Uterus (tissue), 4 donors: ENCODE measurements around the gene CC2D1A. TPM values are rescaled to one million over a fixed set of nuclear protein-coding genes. Genes with fewer than 3 reads are reported as not detected.

ENCODE experiments used
- DNase-seq, 2 donors: peaks; one replicate each; pipeline ENCODE4 v3.0.0-alpha.2; 2019 to 2020
- H3K27ac ChIP-seq, 2 donors: fragments of 200-600 bp; sonication (generic); 1 replicate in 1 of 2; 2 replicates in 1 of 2; pipeline ENCODE4 v1.5.1; 2016 to 2018
- H3K27me3 ChIP-seq, 2 donors: fragments of 200-600 bp; sonication (generic); one replicate each; pipeline ENCODE4 v1.5.1; 2018 to 2019; ENCODE audit warnings: control low read depth in 1 of 2
- H3K36me3 ChIP-seq, 2 donors: fragments of 200-600 bp; sonication (generic); one replicate each; pipeline ENCODE4 v1.5.1; 2019; ENCODE audit warnings: control low read depth in 1 of 2
- H3K4me1 ChIP-seq, 2 donors: fragments of 200-600 bp; sonication (generic); one replicate each; pipeline ENCODE4 v1.5.1; 2018 to 2019; ENCODE audit warnings: control low read depth in 1 of 2
- H3K4me3 ChIP-seq, 2 donors: fragments of 200-600 bp; sonication (generic); 1 replicate in 1 of 2; 2 replicates in 1 of 2; pipeline ENCODE4 v1.5.1; 2018 to 2019; ENCODE audit warnings: mild to moderate bottlenecking in 1 of 2
- H3K9me3 ChIP-seq, 2 donors: fragments of 200-600 bp; sonication (generic); one replicate each; pipeline ENCODE4 v1.5.1; 2019; ENCODE audit warnings: control low read depth in 1 of 2
- POLR2A ChIP-seq, 2 donors: fragments of 450-650 bp; IDR thresholded peaks; one replicate each; pipeline ENCODE4 v1.6.1; 2016; ENCODE audit warnings: antibody characterized with exemption in 2 of 2, mild to moderate bottlenecking in 1 of 2, moderate library complexity in 1 of 2
- intact Hi-C: fragments of 100-400 bp; cut with DNase I; formaldehyde crosslinking; loops from one replicate; pipeline ENCODE4 v1.15.1; 2023; ENCODE audit warnings: low total_unique reads
- total RNA-seq, 4 donors: library from RNA; depleted of rRNA in 3 of 4; stranded (reverse); fragments of >200 nt in 3 of 4; gene quantifications; one replicate each; pipeline versions ENCODE4 v1.1.0 to v1.2.4, GENCODE V29; 2014 to 2023
- TF ChIP-seq, protein P1 (sequence below), 4 experiments: fragments of 200-600 bp in 2 of 4; fragments of 450-650 bp in 2 of 4; sonication (generic) in 2 of 4; IDR thresholded peaks; one replicate each; pipeline ENCODE4 v1.5.1; 2016 to 2019; ENCODE audit warnings: antibody characterized with exemption in 4 of 4, mild to moderate bottlenecking in 2 of 4, moderate library complexity in 1 of 4
- donor health status: DM: yes; HTN: yes; CAD: no.

The CC2D1A gene
- total RNA-seq, 4 donors from 2014 or later, result 3.2 to 44.4 (median 13.2) TPM

DNA sequence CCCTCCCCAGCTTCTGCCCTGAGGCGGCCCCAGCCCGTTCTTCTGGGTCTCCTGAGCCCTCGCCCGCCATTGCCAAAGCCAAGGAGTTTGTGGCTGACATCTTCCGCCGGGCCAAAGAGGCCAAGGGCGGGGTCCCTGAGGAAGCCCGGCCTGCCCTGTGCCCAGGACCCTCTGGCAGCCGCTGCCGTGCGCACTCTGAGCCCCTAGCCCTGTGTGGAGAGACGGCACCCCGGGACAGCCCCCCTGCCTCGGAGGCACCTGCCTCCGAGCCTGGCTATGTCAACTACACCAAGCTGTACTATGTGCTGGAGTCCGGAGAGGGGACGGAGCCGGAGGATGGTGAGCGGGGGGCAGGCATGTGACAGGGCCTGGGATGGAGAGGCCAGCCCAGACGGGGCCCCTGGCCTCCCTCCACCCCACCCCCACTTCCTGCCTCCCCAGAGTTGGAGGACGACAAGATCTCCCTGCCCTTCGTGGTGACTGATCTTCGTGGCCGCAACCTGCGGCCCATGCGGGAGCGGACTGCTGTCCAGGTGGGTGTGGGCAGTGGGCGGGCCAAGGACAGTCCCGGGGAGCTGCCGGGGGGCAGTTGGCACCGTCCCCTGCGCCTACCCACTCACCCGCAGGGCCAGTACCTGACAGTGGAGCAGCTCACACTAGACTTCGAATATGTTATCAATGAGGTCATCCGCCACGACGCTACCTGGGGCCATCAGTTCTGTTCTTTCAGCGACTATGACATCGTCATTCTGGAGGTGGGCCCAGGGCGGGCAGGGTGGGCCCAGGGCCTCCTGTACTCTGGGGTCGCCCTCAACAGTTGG lies 53.4 kb downstream of the CC2D1A start:
- intact Hi-C loops, result no loop called here
- Histone ChIP-seq H3K4me3 (no peak overlapping the region), H3K36me3 (no peaks in the 10 kb centered on the region), H3K27ac (no peak overlapping the region), H3K27me3 (no peaks in the 10 kb centered on the region), H3K4me1 (peaks cover 0 to 9% of the 10 kb centered on the region in 2 donors), H3K9me3 (no peaks in the 10 kb centered on the region)
- DNase-seq, result no peak
- TF ChIP-seq, protein P1, sequence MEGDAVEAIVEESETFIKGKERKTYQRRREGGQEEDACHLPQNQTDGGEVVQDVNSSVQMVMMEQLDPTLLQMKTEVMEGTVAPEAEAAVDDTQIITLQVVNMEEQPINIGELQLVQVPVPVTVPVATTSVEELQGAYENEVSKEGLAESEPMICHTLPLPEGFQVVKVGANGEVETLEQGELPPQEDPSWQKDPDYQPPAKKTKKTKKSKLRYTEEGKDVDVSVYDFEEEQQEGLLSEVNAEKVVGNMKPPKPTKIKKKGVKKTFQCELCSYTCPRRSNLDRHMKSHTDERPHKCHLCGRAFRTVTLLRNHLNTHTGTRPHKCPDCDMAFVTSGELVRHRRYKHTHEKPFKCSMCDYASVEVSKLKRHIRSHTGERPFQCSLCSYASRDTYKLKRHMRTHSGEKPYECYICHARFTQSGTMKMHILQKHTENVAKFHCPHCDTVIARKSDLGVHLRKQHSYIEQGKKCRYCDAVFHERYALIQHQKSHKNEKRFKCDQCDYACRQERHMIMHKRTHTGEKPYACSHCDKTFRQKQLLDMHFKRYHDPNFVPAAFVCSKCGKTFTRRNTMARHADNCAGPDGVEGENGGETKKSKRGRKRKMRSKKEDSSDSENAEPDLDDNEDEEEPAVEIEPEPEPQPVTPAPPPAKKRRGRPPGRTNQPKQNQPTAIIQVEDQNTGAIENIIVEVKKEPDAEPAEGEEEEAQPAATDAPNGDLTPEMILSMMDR (IDR thresholded peaks at IDR 0.05), result no peak
- TF ChIP-seq POLR2A (IDR thresholded peaks at IDR 0.05), result no peak

- Histone ChIP-seq H3K9me3 (no peaks in the 10 kb centered on the region), H3K36me3 (no peaks in the 10 kb centered on the region), H3K27ac (no peak overlapping the region), H3K27me3 (no peaks in the 10 kb centered on the region), H3K4me1 (peaks cover 0 to 9% of the 10 kb centered on the region in 2 donors), H3K4me3 (no peak overlapping the region)
- intact Hi-C loops, result no loop called here
- TF ChIP-seq, protein P1 (IDR thresholded peaks at IDR 0.05), result no peak
- no peak for TF ChIP-seq POLR2A (IDR thresholded peaks at IDR 0.05)
- DNase-seq, result no peak
These were observed 54.2 kb downstream of the CC2D1A start for GRCh38 chr19:13959962-13960862.

- no peak for DNase-seq
- no peak overlapping the region for H3K4me3 ChIP-seq
- TF ChIP-seq POLR2A (IDR thresholded peaks at IDR 0.05), result no peak
- TF ChIP-seq, protein P1 (IDR thresholded peaks at IDR 0.05), result no peak
- H3K4me1 ChIP-seq, result peaks cover 0 to 9% of the 10 kb centered on the region in 2 donors
- intact Hi-C loops, result no loop called here
- H3K27ac ChIP-seq, result no peak overlapping the region
- no peaks in the 10 kb centered on the region for H3K9me3 ChIP-seq
- H3K27me3 ChIP-seq, result no peaks in the 10 kb centered on the region
- H3K36me3 ChIP-seq, result no peaks in the 10 kb centered on the region
These were observed 55.1 kb downstream of the CC2D1A start for GRCh38 chr19:13960863-13961784.

- peak overlapping the region; percentile 24 to 26 for H3K4me3 ChIP-seq
- TF ChIP-seq, protein P1 (IDR thresholded peaks at IDR 0.05), result no peak
- no peak for TF ChIP-seq POLR2A (IDR thresholded peaks at IDR 0.05)
- intact Hi-C loops, result no loop called here
- DNase-seq, result no peak
- peaks cover 0 to 9% of the 10 kb centered on the region in 2 donors for H3K4me1 ChIP-seq
- no peaks in the 10 kb centered on the region for H3K36me3 ChIP-seq
- no peaks in the 10 kb centered on the region for H3K27me3 ChIP-seq
- H3K9me3 ChIP-seq, result no peaks in the 10 kb centered on the region
- H3K27ac ChIP-seq, result peak overlapping the region; percentile 44 to 49
These were observed 56.1 kb downstream of the CC2D1A start for GRCh38 chr19:13961826-13962698.
